ENCODE measurements around the gene FAM227A.

Gene FAM227A

GRCh38 chr22:38569972-38570778, 86.0 kb downstream of the FAM227A start, which contains the start of gene DMC1:
Gene DMC1, minus strand, starts transcription at chr22:38570183. Its CDS starts 1,927 bp downstream, at chr22:38568256.
- in situ Hi-C loops (cut with MboI; ENCODE audit: low pct_unique_long_range_greater_than_20kb, low sequenced_read_pairs, unreplicated experiment), result no loop called here
- TF ChIP-seq CTCF (IDR thresholded peaks at IDR 0.05; ENCODE audit: extremely low read depth, insufficient read depth, missing control alignments), result no peak

GRCh38 chr22:38569181-38569971, 86.8 kb downstream of the FAM227A start:
- in situ Hi-C loops (cut with MboI; ENCODE audit: low pct_unique_long_range_greater_than_20kb, low sequenced_read_pairs, unreplicated experiment), result no loop called here
- peak; percentile 24 for DNase-seq (ENCODE audit: low spot score)
- no peak for TF ChIP-seq CTCF (IDR thresholded peaks at IDR 0.05; ENCODE audit: extremely low read depth, insufficient read depth, missing control alignments)

More at GRCh38 chr22:38569972-38570778, 86.0 kb downstream of the FAM227A start, which contains the start of gene DMC1:
- peak; percentile 98 for DNase-seq (ENCODE audit: low spot score)

- no peak for DNase-seq (ENCODE audit: low spot score)
- TF ChIP-seq CTCF (IDR thresholded peaks at IDR 0.05; ENCODE audit: extremely low read depth, insufficient read depth, missing control alignments), result no peak
- in situ Hi-C loops (cut with MboI; ENCODE audit: low pct_unique_long_range_greater_than_20kb, low sequenced_read_pairs, unreplicated experiment), result no loop called here
These were observed 88.5 kb downstream of the FAM227A start for GRCh38 chr22:38567531-38568285.

GRCh38 chr22:38566726-38567504, 89.3 kb downstream of the FAM227A start:
- in situ Hi-C loops (cut with MboI; ENCODE audit: low pct_unique_long_range_greater_than_20kb, low sequenced_read_pairs, unreplicated experiment), result no loop called here
- TF ChIP-seq CTCF (IDR thresholded peaks at IDR 0.05; ENCODE audit: extremely low read depth, insufficient read depth, missing control alignments), result no peak
- DNase-seq (ENCODE audit: low spot score), result no peak

GRCh38 chr22:38565441-38565840, 90.8 kb downstream of the FAM227A start:
- in situ Hi-C loops (cut with MboI; ENCODE audit: low pct_unique_long_range_greater_than_20kb, low sequenced_read_pairs, unreplicated experiment), result no loop called here
- no peak for DNase-seq (ENCODE audit: low spot score)
- TF ChIP-seq CTCF (IDR thresholded peaks at IDR 0.05; ENCODE audit: extremely low read depth, insufficient read depth, missing control alignments), result no peak

Data from GM13977 (cell line).